ENCODE results near the gene FAM53B.
"Not testable (repeated sequence)": the region's sequence is repeated elsewhere in the genome, so short reads cannot be mapped to it uniquely, and the experiment has no call there.

The FAM53B gene

DNA sequence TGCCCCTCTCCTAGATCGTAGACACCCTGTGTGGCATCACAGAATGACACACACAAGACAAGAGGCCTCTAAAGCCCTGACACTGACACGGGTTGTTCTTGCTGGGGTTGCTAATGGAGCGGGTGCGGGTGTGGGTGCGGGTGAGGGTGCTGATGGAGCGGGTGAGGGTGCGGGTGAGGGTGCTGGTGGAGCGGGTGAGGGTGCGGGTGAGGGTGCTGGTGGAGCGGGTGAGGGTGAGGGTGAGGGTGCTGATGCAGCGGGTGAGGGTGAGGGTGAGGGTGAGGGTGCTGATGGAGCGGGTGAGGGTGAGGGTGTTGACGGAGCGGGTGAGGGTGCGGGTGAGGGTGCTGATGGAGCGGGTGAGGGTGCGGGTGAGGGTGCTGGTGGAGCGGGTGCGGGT lies 134.0 kb downstream of the FAM53B start:
- H3K4me1 ChIP-seq (ENCODE audit: insufficient read depth, low read length); H3K9ac ChIP-seq (ENCODE audit: low read depth, low read length); H3K9me3 ChIP-seq (ENCODE audit: insufficient read depth, low read depth, low read length); H3K27me3 ChIP-seq (ENCODE audit: insufficient read depth, low read length); H3K27ac ChIP-seq (ENCODE audit: low read length); H3K36me3 ChIP-seq (ENCODE audit: insufficient read depth, low read depth, low read length); H3K4me3 ChIP-seq (ENCODE audit: low read length): not testable (repeated sequence)

DNA sequence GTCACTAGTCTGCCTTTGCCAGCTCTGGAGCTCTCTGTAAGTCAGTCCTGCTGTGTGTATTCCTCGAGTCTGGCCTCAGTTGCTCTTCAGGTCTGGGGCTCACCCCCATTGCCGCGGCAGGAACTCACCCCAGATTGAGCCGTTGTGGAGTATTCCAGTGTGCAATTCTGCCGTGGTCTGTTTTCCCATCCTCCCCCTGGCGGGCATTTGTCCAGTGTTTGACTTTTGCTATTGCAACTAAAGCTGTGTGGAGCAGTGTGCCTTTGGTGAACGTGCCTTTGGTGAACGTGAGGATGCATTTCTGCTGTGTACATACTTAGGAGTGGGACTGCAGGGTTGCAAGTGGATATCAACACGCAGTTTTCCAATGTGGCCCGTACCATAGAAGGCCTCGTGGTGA lies 134.5 kb downstream of the FAM53B start:
- no peak overlapping the region for H3K4me3 ChIP-seq (ENCODE audit: low read length)
- no peaks in the 10 kb centered on the region for H3K27me3 ChIP-seq (ENCODE audit: insufficient read depth, low read length)
- H3K9ac ChIP-seq (ENCODE audit: low read depth, low read length) = no peak overlapping the region
- no peaks in the 10 kb centered on the region for H3K9me3 ChIP-seq (ENCODE audit: insufficient read depth, low read depth, low read length)
- no peaks in the 10 kb centered on the region for H3K4me1 ChIP-seq (ENCODE audit: insufficient read depth, low read length)
- H3K36me3 ChIP-seq (ENCODE audit: insufficient read depth, low read depth, low read length) = no peaks in the 10 kb centered on the region
- no peak overlapping the region for H3K27ac ChIP-seq (ENCODE audit: low read length)

DNA sequence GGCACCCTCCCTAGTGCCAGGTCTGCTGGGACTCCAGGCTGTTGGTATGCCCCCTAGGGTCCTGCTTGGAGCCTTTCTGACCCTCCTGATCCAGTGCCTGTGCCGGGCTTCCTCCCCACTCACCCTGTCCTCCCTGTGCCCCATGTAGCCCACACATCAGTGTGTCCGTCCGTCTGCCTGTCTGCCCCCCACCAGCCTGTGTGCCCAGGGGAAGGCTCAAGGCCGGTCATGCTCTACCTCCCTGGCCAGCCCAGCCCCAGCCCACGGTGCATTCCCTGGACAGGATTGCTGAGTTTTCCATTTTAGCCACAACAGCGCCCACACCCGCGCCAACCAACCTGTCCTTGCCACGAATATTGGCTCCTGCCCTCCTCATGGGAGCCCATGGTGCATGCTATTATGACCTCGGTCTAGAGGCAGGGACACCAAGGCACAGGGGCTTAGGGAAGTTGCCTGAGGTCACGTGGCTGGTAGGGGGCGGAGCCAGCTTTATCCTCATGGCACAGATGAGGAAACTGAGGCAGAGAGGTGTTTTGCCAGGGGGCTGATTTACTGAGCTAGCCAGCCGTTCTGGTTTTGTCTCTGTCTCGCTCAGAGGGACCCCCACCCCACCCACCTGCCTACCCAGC lies 136.0 kb downstream of the FAM53B start:
- Histone ChIP-seq H3K9me3 (ENCODE audit: insufficient read depth, low read depth, low read length) (no peaks in the 10 kb centered on the region), H3K27ac (ENCODE audit: low read length) (no peak overlapping the region), H3K9ac (ENCODE audit: low read depth, low read length) (no peak overlapping the region), H3K36me3 (ENCODE audit: insufficient read depth, low read depth, low read length) (no peaks in the 10 kb centered on the region), H3K4me1 (ENCODE audit: insufficient read depth, low read length) (no peaks in the 10 kb centered on the region), H3K27me3 (ENCODE audit: insufficient read depth, low read length) (no peaks in the 10 kb centered on the region), H3K4me3 (ENCODE audit: low read length) (no peak overlapping the region)

DNA sequence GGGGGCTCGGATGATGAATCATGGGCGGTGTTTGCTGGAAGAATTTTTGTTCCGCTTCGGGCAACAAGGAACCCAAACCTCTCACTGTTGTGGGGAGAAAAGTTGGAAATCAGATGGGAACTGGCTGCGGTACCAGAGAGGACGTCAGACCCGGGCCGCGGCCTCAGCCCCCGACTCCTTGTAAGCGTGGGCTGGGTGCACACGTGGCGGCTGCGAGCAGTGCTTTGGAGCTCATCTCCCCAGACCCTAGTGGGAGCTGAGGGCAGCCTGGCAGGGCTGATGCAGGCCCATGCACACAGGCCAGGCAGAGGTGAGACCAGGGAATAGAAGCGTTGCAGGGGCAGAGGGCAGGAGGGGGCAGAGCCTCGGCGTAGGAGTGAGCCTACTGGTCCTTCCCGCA lies 136.5 kb downstream of the FAM53B start:
- Histone ChIP-seq H3K4me1 (ENCODE audit: insufficient read depth, low read length) (no peaks in the 10 kb centered on the region), H3K9ac (ENCODE audit: low read depth, low read length) (no peak overlapping the region), H3K9me3 (ENCODE audit: insufficient read depth, low read depth, low read length) (no peaks in the 10 kb centered on the region), H3K27me3 (ENCODE audit: insufficient read depth, low read length) (no peaks in the 10 kb centered on the region), H3K4me3 (ENCODE audit: low read length) (no peak overlapping the region), H3K36me3 (ENCODE audit: insufficient read depth, low read depth, low read length) (no peaks in the 10 kb centered on the region), H3K27ac (ENCODE audit: low read length) (no peak overlapping the region)

DNA sequence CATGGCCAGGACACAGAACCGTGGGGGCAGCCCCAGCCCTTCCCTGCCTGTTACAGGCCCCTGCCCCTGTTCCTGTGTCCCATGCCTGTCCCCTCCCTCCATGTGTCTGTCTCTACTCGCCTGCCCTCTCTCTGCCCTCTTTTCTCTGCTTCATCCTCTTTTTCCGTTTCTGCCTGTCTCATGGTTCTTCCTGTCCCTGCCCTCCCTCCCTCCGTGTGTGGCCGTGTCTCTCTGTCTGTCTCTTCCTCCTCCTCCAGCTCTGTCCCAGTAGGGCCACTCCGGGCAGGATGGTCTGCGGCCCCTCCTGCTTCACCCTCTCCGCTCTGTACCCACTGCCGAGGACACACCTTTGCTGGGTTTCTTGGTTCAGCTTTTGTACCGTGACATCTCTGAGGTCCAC lies 137.4 kb downstream of the FAM53B start:
- Histone ChIP-seq H3K4me3 (ENCODE audit: low read length) (no peak overlapping the region), H3K4me1 (ENCODE audit: insufficient read depth, low read length) (no peaks in the 10 kb centered on the region), H3K36me3 (ENCODE audit: insufficient read depth, low read depth, low read length) (no peaks in the 10 kb centered on the region), H3K9ac (ENCODE audit: low read depth, low read length) (no peak overlapping the region), H3K27me3 (ENCODE audit: insufficient read depth, low read length) (no peaks in the 10 kb centered on the region), H3K9me3 (ENCODE audit: insufficient read depth, low read depth, low read length) (no peaks in the 10 kb centered on the region), H3K27ac (ENCODE audit: low read length) (no peak overlapping the region)

DNA sequence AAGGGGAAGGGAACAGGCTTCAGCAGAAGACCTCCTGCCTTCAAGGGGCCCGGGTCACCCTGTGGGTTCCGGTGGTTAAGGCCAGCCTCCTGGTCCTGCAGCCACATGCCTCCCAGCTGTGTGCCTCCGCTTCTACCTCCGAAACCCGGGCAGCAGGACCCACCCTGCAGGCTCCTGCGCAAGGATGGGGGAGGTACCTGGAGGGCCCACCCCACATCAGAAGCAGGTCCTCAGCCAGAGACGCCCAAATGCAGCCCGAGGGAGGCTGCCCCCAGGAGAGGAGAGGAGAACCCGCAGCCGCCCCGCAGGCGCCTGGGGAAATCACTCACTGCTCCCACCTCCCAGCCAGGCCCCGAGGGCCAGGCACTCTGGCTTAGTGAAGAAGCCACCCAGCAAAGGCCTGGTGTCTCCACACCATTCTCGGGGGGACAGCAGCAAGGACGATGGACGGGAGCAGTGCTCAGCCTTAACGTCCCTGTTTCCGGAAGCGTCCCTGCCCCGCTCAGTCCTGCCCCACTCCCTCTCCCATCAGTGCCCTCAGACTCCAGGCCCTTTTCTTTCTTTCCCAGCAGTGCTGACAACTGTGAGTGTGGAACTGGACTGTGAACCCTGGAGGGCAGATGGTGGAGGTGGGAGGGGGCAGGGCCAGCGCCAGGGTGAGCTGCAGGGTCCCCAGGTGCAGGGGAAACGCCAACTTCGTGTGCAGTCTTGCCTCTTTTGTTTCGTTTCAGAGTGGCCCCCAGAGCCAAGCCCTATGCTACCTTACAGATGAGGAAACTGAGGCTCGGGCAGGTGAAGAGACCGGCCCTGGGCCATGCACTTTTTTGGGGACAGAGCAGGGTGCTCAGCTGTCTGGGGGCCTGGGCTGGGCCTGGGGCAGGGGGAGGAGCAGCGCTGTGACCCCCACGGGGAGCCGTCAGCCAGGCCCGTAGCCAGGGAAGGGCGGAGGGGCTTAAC lies 138.0 kb downstream of the FAM53B start:
- no peak overlapping the region for H3K9ac ChIP-seq (ENCODE audit: low read depth, low read length)
- no peak overlapping the region for H3K27ac ChIP-seq (ENCODE audit: low read length)
- H3K9me3 ChIP-seq (ENCODE audit: insufficient read depth, low read depth, low read length) = no peaks in the 10 kb centered on the region
- H3K36me3 ChIP-seq (ENCODE audit: insufficient read depth, low read depth, low read length) = no peaks in the 10 kb centered on the region
- no peaks in the 10 kb centered on the region for H3K4me1 ChIP-seq (ENCODE audit: insufficient read depth, low read length)
- no peaks in the 10 kb centered on the region for H3K27me3 ChIP-seq (ENCODE audit: insufficient read depth, low read length)
- H3K4me3 ChIP-seq (ENCODE audit: low read length) = no peak overlapping the region

DNA sequence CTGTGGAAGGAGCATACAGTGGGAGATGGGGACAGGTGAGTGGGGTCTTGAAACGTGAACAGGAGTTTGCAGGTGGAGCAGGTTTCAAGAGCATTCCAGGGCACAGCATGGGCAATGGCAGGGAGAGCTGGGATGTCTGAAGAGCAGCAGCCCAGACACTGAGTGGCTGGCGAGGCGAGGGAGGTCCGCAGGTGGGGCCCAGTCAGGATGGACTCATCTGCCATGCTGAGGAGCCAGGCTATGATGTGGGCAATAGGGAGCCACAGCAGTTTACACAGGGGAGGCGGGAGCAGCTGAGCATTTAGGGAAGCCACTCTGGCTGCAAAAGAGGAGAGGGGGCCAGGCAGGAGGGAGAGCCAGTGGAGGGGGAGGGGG lies 138.7 kb downstream of the FAM53B start:
- Histone ChIP-seq H3K27me3 (ENCODE audit: insufficient read depth, low read length) (no peaks in the 10 kb centered on the region), H3K36me3 (ENCODE audit: insufficient read depth, low read depth, low read length) (no peaks in the 10 kb centered on the region), H3K4me1 (ENCODE audit: insufficient read depth, low read length) (no peaks in the 10 kb centered on the region), H3K9ac (ENCODE audit: low read depth, low read length) (no peak overlapping the region), H3K27ac (ENCODE audit: low read length) (no peak overlapping the region), H3K4me3 (ENCODE audit: low read length) (no peak overlapping the region), H3K9me3 (ENCODE audit: insufficient read depth, low read depth, low read length) (no peaks in the 10 kb centered on the region)

DNA sequence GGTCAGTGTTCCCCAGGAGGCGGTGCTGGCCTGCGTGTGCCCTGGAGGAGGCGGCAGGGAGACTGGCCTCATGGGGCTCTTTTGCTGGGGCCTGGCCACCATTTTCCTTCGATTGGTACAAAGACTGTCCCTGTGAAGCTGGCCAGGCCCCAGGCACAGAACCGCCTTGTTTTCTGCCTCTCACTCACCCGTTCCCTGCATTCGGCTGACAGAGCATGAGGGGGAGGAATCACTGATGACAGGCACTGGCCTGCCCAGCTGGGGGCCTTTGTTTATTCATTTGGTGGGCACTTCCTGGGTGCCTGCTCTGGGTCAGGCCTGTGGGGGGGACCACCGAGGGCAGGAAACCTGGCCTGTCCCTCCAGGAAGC lies 139.2 kb downstream of the FAM53B start:
- H3K27me3 ChIP-seq (ENCODE audit: insufficient read depth, low read length) = no peaks in the 10 kb centered on the region
- no peak overlapping the region for H3K27ac ChIP-seq (ENCODE audit: low read length)
- no peaks in the 10 kb centered on the region for H3K36me3 ChIP-seq (ENCODE audit: insufficient read depth, low read depth, low read length)
- no peak overlapping the region for H3K9ac ChIP-seq (ENCODE audit: low read depth, low read length)
- H3K9me3 ChIP-seq (ENCODE audit: insufficient read depth, low read depth, low read length) = no peaks in the 10 kb centered on the region
- H3K4me1 ChIP-seq (ENCODE audit: insufficient read depth, low read length) = no peaks in the 10 kb centered on the region
- H3K4me3 ChIP-seq (ENCODE audit: low read length) = no peak overlapping the region

DNA sequence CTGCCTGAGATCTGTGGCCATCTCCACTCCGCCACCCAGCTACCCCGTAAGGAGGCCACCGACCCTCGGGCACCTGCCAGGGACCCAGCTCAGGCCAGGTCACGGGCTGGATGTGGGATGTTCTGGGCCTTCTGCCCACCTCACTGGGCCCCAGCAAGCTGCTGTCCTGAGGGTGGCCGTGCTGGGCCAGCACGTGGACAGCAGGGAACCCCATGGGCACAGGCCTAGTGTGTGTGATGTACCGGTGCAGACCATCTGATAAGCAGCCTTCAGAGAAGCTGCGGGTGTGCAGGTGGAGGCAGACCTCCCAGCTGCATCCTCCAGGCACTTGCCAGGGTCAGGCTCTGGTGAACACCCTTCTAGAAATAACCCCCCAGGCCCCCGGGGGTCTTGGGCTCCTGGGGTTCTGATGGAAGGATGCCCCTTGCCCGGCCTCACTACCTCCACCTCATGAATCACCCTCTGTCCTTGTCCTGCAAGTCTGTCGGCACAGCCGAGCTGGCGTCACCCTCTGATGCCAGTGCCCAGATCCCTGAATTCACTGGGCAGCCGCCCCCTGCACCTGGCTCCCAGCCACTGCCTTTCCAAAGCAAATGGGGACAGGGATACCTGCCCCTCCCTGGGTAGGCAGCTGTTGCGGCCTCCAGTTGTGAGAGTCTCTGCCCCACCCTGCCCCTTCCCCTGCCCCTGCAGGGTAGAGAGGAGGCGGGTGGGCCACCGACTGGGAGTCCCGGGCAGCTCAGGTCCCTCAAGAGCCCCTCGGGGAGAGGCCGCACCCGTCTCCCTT lies 139.8 kb downstream of the FAM53B start:
- no peaks in the 10 kb centered on the region for H3K27me3 ChIP-seq (ENCODE audit: insufficient read depth, low read length)
- H3K4me1 ChIP-seq (ENCODE audit: insufficient read depth, low read length) = no peaks in the 10 kb centered on the region
- H3K4me3 ChIP-seq (ENCODE audit: low read length) = no peak overlapping the region
- H3K36me3 ChIP-seq (ENCODE audit: insufficient read depth, low read depth, low read length) = no peaks in the 10 kb centered on the region
- no peak overlapping the region for H3K27ac ChIP-seq (ENCODE audit: low read length)
- no peak overlapping the region for H3K9ac ChIP-seq (ENCODE audit: low read depth, low read length)
- H3K9me3 ChIP-seq (ENCODE audit: insufficient read depth, low read depth, low read length) = no peaks in the 10 kb centered on the region

DNA sequence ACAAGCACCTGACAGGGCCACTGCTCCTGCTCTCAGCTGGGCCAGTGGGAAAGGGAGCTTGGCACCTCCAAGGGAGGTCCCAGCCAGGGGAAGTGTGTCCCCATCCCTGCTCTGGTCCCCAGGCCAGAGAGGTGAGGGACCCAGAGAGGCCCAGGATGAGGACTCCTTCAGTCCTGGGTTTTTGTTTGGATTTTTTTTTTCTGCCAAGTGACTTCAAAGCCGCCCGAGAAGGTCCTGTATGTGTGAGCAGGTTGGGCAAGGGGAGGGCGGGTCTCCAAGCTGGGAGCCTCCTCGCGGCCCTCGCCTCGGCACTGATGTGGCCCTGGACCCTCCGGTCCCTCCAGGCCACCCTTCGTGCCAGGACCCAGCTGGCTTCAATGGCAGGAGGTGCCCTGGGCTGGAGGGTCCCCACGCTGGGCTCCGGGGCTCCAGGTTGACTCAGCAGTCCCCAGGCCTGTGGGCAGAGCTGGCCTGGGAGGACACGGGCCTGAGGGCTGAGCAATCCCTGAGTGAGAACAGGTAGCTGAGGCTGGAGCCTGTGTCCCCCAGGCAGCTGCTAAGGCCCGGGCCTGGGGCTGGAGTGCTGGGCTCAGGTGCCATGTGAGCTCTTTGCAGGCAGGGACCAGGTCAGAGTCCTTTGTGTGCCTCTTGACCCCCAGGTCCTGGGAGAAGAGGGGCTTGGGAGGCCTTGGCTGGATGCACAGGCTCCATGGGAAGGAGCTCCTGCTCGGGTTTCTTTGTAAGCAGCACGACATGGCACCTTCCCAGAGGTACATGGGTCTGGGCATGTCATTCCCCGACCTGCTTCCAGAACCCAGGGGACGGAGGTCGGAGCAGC lies 140.6 kb downstream of the FAM53B start:
- Histone ChIP-seq H3K9me3 (ENCODE audit: insufficient read depth, low read depth, low read length) (no peaks in the 10 kb centered on the region), H3K27ac (ENCODE audit: low read length) (no peak overlapping the region), H3K4me3 (ENCODE audit: low read length) (no peak overlapping the region), H3K27me3 (ENCODE audit: insufficient read depth, low read length) (no peaks in the 10 kb centered on the region), H3K36me3 (ENCODE audit: insufficient read depth, low read depth, low read length) (no peaks in the 10 kb centered on the region), H3K9ac (ENCODE audit: low read depth, low read length) (no peak overlapping the region), H3K4me1 (ENCODE audit: insufficient read depth, low read length) (no peaks in the 10 kb centered on the region)

DNA sequence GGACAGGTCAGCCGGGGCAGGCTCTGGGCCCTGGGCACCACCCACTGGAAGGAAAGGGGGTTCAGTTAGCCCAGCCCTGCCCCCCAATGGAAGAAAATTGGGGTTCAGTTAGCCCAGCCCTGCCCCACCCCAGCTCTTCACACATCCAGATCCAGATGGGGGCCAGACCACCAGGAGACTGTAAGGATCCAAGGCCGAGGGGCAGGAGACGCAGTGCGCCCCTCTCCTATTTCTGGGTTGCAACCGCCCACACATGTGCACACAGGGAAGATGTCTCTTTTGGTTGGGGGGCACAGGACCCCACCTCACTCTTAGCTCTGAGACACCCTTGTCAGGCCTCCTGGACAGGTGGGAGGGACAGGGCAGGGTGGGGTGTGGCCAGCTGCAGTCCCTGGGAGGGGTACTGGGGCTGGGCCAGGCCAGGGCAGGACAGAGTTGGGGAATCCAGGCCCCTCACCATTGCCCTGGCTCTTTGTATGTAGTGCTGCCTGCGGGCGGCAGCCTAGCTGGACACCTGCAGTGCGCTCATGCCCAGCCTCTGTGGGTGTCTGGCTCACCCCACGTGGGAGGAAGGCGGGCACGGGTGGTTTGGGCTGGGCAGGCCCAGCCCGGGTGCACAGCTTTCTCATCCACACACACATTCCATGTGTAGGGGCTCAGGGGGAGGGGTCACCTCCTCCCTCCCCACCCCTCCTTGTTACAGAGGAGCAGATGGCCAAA lies 141.4 kb downstream of the FAM53B start:
- no peaks in the 10 kb centered on the region for H3K27me3 ChIP-seq (ENCODE audit: insufficient read depth, low read length)
- H3K4me1 ChIP-seq (ENCODE audit: insufficient read depth, low read length) = no peaks in the 10 kb centered on the region
- no peak overlapping the region for H3K9ac ChIP-seq (ENCODE audit: low read depth, low read length)

More for the DNA sequence above, 141.4 kb downstream of the FAM53B start:
- no peaks in the 10 kb centered on the region for H3K9me3 ChIP-seq (ENCODE audit: insufficient read depth, low read depth, low read length)
- H3K27ac ChIP-seq (ENCODE audit: low read length) = no peak overlapping the region
- no peaks in the 10 kb centered on the region for H3K36me3 ChIP-seq (ENCODE audit: insufficient read depth, low read depth, low read length)
- H3K4me3 ChIP-seq (ENCODE audit: low read length) = no peak overlapping the region

Data from iPS-20b (cell line).